Neuronal stem cell (in vitro differentiated cells): ENCODE results near the gene KLF13.
A peak's percentile ranks its signal among the peaks of the same experiment; 100 is the strongest.

Source experiments
- DNase-seq: peaks from one replicate; pipeline ENCODE4 v3.0.0-alpha.2; 2013; ENCODE audit warnings: low spot score
- H2AFZ ChIP-seq: one replicate; pipeline ENCODE4 v1.6.1; 2013; ENCODE audit warnings: mild to moderate bottlenecking, low read length, inconsistent platforms
- H2AK5ac ChIP-seq: 2 replicates; pipeline ENCODE4 v1.6.1; 2013; ENCODE audit warnings: low read depth, mild to moderate bottlenecking, inconsistent platforms, low read length, moderate library complexity, mixed read lengths
- H2BK120ac ChIP-seq: 2 replicates; pipeline ENCODE4 v1.6.1; 2013; ENCODE audit warnings: low read depth, mild to moderate bottlenecking, inconsistent platforms, low read length, moderate library complexity, mixed read lengths
- H2BK12ac ChIP-seq: one replicate; pipeline ENCODE4 v1.6.1; 2013; ENCODE audit warnings: low read length, inconsistent platforms
- H2BK15ac ChIP-seq: 2 replicates; pipeline ENCODE4 v1.6.1; 2013; ENCODE audit warnings: mild to moderate bottlenecking, low read length, inconsistent platforms, mixed read lengths
- H2BK5ac ChIP-seq: one replicate; pipeline ENCODE4 v1.6.1; 2013; ENCODE audit warnings: inconsistent platforms, mild to moderate bottlenecking, low read length, moderate library complexity
- H3K14ac ChIP-seq: one replicate; pipeline ENCODE4 v1.6.1; 2013; ENCODE audit warnings: low read length, inconsistent platforms
- H3K18ac ChIP-seq: 2 replicates; pipeline ENCODE4 v1.6.1; 2013; ENCODE audit warnings: low read length, inconsistent platforms
- H3K23ac ChIP-seq: 2 replicates; pipeline ENCODE4 v1.6.1; 2013; ENCODE audit warnings: low read depth, mild to moderate bottlenecking, mixed read lengths, low read length, inconsistent platforms; ENCODE audit not compliant: poor library complexity
- H3K27ac ChIP-seq: replicated peaks from 3 replicates; pipeline ENCODE4 v1.5.1; 2013; ENCODE audit warnings: low read length, inconsistent platforms
- H3K27me3 ChIP-seq, 3 experiments: 2 replicates each; pipeline ENCODE4 v1.6.1; 2013; ENCODE audit warnings: low read length in 3 of 3, mild to moderate bottlenecking in 2 of 3, inconsistent platforms in 1 of 3, low read depth in 1 of 3, mixed read lengths in 1 of 3, moderate library complexity in 1 of 3; ENCODE audit not compliant: control insufficient read depth in 3 of 3, insufficient read depth in 3 of 3
- H3K36me3 ChIP-seq, 2 donors: replicated peaks in 1 of 2; 2 replicates each; pipeline ENCODE4 v1.6.1; 2013; ENCODE audit warnings: low read length in 2 of 2; ENCODE audit not compliant: control insufficient read depth in 2 of 2, insufficient read depth in 2 of 2
- H3K4ac ChIP-seq: 2 replicates; pipeline ENCODE4 v1.6.1; 2013; ENCODE audit warnings: inconsistent platforms, mild to moderate bottlenecking, low read length, moderate library complexity
- H3K4me1 ChIP-seq, 2 donors: 1 replicate in 1 of 2; 2 replicates in 1 of 2; pipeline ENCODE4 v1.6.1; 2013; ENCODE audit warnings: low read length in 2 of 2, low read depth in 1 of 2; ENCODE audit not compliant: control insufficient read depth in 2 of 2, insufficient read depth in 1 of 2
- H3K4me2 ChIP-seq: one replicate; pipeline ENCODE4 v1.6.1; 2013; ENCODE audit warnings: mild to moderate bottlenecking, low read length, inconsistent platforms; ENCODE audit not compliant: insufficient read depth, poor library complexity, severe bottlenecking
- H3K4me3 ChIP-seq, 2 donors: 2 replicates each; pipeline ENCODE4 v1.5.1; 2013; ENCODE audit warnings: low read length in 2 of 2, mild to moderate bottlenecking in 2 of 2, inconsistent platforms in 1 of 2, moderate library complexity in 1 of 2
- H3K79me1 ChIP-seq: one replicate; pipeline ENCODE4 v1.6.1; 2013; ENCODE audit warnings: low read depth, mild to moderate bottlenecking, inconsistent platforms, low read length, moderate library complexity
- H3K9ac ChIP-seq: one replicate; pipeline ENCODE4 v1.6.1; 2013; ENCODE audit warnings: mild to moderate bottlenecking, low read depth, low read length, inconsistent platforms; ENCODE audit not compliant: poor library complexity
- H3K9me3 ChIP-seq, 2 donors: replicated peaks in 1 of 2; 2 replicates each; pipeline versions ENCODE3 to v1.6.1; 2013; ENCODE audit warnings: low read length in 2 of 2, mild to moderate bottlenecking in 2 of 2, inconsistent platforms in 1 of 2, low read depth in 1 of 2, mixed read lengths in 1 of 2, moderate library complexity in 1 of 2; ENCODE audit not compliant: control insufficient read depth in 2 of 2, insufficient read depth in 1 of 2
- H4K8ac ChIP-seq: one replicate; pipeline ENCODE4 v1.6.1; 2013; ENCODE audit warnings: low read depth, mild to moderate bottlenecking, inconsistent platforms, low read length, moderate library complexity
- H4K91ac ChIP-seq: one replicate; pipeline ENCODE4 v1.6.1; 2013; ENCODE audit warnings: low read length, low read depth, mild to moderate bottlenecking, inconsistent platforms; ENCODE audit not compliant: poor library complexity
- WGBS, 2 donors: extraction: QIAGEN DNeasy Blood & Tissue Kit; methylation state at CpG; one replicate each; pipeline ENCODE4 v1.1.7; 2013; ENCODE audit warnings: missing lambda C conversion rate in 2 of 2, mixed read lengths in 1 of 2; ENCODE audit not compliant: insufficient read length in 2 of 2, insufficient replicate concordance in 1 of 2; ENCODE audit errors: extremely low coverage in 2 of 2; 5-methylcytosine and 5-hydroxymethylcytosine counted together

Gene KLF13

DNA sequence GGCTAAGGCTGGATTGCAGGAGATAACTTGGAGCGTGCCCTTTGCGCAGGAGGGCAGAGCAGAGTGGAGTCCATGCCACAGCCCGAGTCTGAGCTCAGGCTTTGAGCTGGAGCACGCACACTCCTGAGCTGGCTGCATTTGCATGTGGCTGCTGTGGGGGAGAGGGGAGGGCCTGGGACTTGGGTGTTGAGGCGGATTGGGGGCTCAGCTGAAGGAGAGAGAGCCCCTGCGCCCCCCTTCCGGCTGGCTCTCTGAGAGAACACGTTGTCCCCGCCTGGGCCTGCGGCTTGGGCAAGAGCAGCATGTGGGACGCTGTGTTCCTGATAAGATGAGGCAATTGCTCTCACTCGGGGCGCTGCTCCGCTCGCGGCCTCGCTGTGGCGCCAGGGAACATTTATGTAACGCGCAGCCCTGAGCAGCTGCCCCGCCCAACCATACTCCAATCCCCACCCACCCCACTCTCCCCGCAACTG lies 39.1 kb downstream of the KLF13 start:
- Histone ChIP-seq H2BK120ac (no peak overlapping the region), H3K36me3 (no peaks in the 10 kb centered on the region), H2BK15ac (no peak overlapping the region), H4K91ac (no peak overlapping the region), H3K18ac (peak overlapping the region; percentile 44), H3K4me1 (peaks cover 11 to 22% of the 10 kb centered on the region in 2 donors), H3K4me3 (no peak overlapping the region), H3K9ac (no peak overlapping the region), H2AFZ (no peak overlapping the region), H3K14ac (no peak overlapping the region), H3K27ac (no peak overlapping the region), H3K9me3 (peaks cover 0 to 3% of the 10 kb centered on the region in 2 donors), H2BK5ac (no peak overlapping the region), H3K23ac (no peak overlapping the region), H3K27me3 (no peaks in the 10 kb centered on the region), H3K79me1 (peaks cover 3% of the 10 kb centered on the region), H2BK12ac (no peak overlapping the region), H3K4ac (no peak overlapping the region), H4K8ac (no peak overlapping the region), H2AK5ac (peak overlapping the region; percentile 87), H3K4me2 (peak overlapping the region; percentile 37)
- WGBS, 2 donors: no CpG with 5 or more reads among the region's 22 CpGs
- DNase-seq: peak; percentile 46

DNA sequence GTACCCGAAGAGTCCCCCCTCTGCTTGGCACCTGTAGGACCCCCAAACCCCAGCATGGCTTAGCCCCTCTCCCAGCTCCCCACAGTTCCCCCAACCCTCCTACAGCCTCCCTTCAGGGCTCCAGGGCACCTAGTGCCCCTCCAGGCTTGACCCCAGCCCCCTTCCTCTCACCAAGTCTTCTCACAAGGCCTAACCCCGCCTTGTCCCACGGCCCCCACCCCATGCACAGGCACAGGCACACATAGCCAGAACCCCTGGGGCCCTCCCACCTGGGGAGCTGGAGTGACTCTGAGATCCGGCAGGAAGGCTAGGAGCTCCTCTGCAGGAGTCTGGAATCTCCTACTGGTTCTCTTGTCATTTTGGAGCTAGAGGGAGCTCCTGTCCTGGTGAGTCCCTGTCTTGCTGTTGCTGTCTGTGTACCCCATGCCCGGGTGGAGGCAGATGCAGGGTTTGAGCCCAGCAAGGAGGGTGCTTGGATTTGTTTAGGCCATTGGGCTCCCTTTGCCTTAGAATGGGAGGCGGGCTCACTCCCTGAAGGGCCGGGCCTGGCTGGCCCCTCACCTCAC lies 39.6 kb downstream of the KLF13 start:
- peaks cover under 1% of the 10 kb centered on the region for H3K79me1 ChIP-seq
- no peak overlapping the region for H4K8ac ChIP-seq
- no peak overlapping the region for H2BK5ac ChIP-seq
- peaks cover 0 to 3% of the 10 kb centered on the region in 2 donors for H3K9me3 ChIP-seq
- H2BK12ac ChIP-seq: no peak overlapping the region
- H3K4me3 ChIP-seq: no peak overlapping the region
- H3K9ac ChIP-seq: peak overlapping the region; percentile 78
- H3K27me3 ChIP-seq: no peaks in the 10 kb centered on the region
- H2BK120ac ChIP-seq: no peak overlapping the region
- H3K27ac ChIP-seq: no peak overlapping the region
- no peak overlapping the region for H2AFZ ChIP-seq
- DNase-seq: no peak
- H3K4ac ChIP-seq: no peak overlapping the region
- no CpG with 5 or more reads among the region's 7 CpGs for WGBS, 2 donors
- peak overlapping the region; percentile 22 for H3K14ac ChIP-seq
- H3K36me3 ChIP-seq: no peaks in the 10 kb centered on the region
- no peak overlapping the region for H2BK15ac ChIP-seq
- peaks cover 7 to 18% of the 10 kb centered on the region in 2 donors for H3K4me1 ChIP-seq
- no peak overlapping the region for H3K4me2 ChIP-seq
- H4K91ac ChIP-seq: no peak overlapping the region
- peak overlapping the region; percentile 87 for H3K18ac ChIP-seq
- H3K23ac ChIP-seq: peak overlapping the region; percentile 57
- peak overlapping the region; percentile 87 for H2AK5ac ChIP-seq

- Histone ChIP-seq H3K27ac (no peak overlapping the region), H4K8ac (no peak overlapping the region), H2BK5ac (no peak overlapping the region), H3K4me2 (no peak overlapping the region), H2BK120ac (no peak overlapping the region), H3K27me3 (no peaks in the 10 kb centered on the region), H3K4me1 (peaks cover 2 to 17% of the 10 kb centered on the region in 2 donors), H2BK15ac (no peak overlapping the region), H3K36me3 (no peaks in the 10 kb centered on the region), H4K91ac (no peak overlapping the region), H3K9me3 (peaks cover 0 to 3% of the 10 kb centered on the region in 2 donors), H2AK5ac (no peak overlapping the region), H3K79me1 (no peaks in the 10 kb centered on the region), H3K4me3 (no peak overlapping the region), H2AFZ (no peak overlapping the region), H3K23ac (peak overlapping the region; percentile 21), H3K18ac (no peak overlapping the region), H2BK12ac (no peak overlapping the region), H3K9ac (no peak overlapping the region), H3K4ac (no peak overlapping the region), H3K14ac (no peak overlapping the region)
- no peak for DNase-seq
- no CpG with 5 or more reads among the region's 11 CpGs for WGBS, 2 donors
Observed at GRCh38 chr15:31367021-31367729, 40.5 kb downstream of the KLF13 start.

- Histone ChIP-seq H3K9ac (no peak overlapping the region), H3K4ac (no peak overlapping the region), H3K14ac (no peak overlapping the region), H3K79me1 (no peaks in the 10 kb centered on the region), H2BK120ac (no peak overlapping the region), H3K4me2 (no peak overlapping the region), H3K4me3 (no peak overlapping the region), H3K23ac (no peak overlapping the region), H2AFZ (no peak overlapping the region), H3K27me3 (no peaks in the 10 kb centered on the region), H2BK5ac (no peak overlapping the region), H3K9me3 (peaks cover 0 to 3% of the 10 kb centered on the region in 2 donors), H3K36me3 (peaks cover 0 to 7% of the 10 kb centered on the region in 2 donors), H3K27ac (no peak overlapping the region), H2BK12ac (no peak overlapping the region), H4K8ac (no peak overlapping the region), H3K18ac (no peak overlapping the region), H3K4me1 (peaks cover 0 to 21% of the 10 kb centered on the region in 2 donors), H4K91ac (no peak overlapping the region), H2AK5ac (no peak overlapping the region), H2BK15ac (no peak overlapping the region)
- DNase-seq: no peak
- no CpG with 5 or more reads among the region's 13 CpGs for WGBS, 2 donors
Observed at GRCh38 chr15:31367730-31368344, 41.2 kb downstream of the KLF13 start.
